Type B pancreatic cell (in vitro differentiated cells): ENCODE data around the gene SMOC1. TPM values are rescaled to one million over a fixed set of nuclear protein-coding genes. Genes with fewer than 3 reads are reported as not detected.
"Not testable (repeated sequence)": the region's sequence is repeated elsewhere in the genome, so short reads cannot be mapped to it uniquely, and the experiment has no call there.

Experiments
- DNase-seq: peaks from one replicate; pipeline ENCODE4 v3.0.0; 2021; ENCODE audit warnings: mixed read lengths; ENCODE audit not compliant: unreplicated experiment; ENCODE audit errors: extremely low spot score
- H3K27ac Mint-ChIP-seq: 2 replicates; pipeline ENCODE4 v1.8.0; 2021; ENCODE audit warnings: mild to moderate bottlenecking, mixed read lengths
- H3K27me3 Mint-ChIP-seq: 2 replicates; pipeline ENCODE4 v1.8.0; 2021; ENCODE audit warnings: mixed read lengths
- H3K36me3 Mint-ChIP-seq: 2 replicates; pipeline ENCODE4 v1.8.0; 2021; ENCODE audit warnings: mixed read lengths
- H3K4me1 Mint-ChIP-seq: one replicate; pipeline ENCODE4 v1.8.0; 2021; ENCODE audit warnings: mixed read lengths; ENCODE audit not compliant: unreplicated experiment
- H3K4me3 Mint-ChIP-seq: 2 replicates; pipeline ENCODE4 v1.8.0; 2021; ENCODE audit warnings: mild to moderate bottlenecking, mixed read lengths
- H3K9me3 Mint-ChIP-seq: 2 replicates; pipeline ENCODE4 v1.8.0; 2021; ENCODE audit warnings: mixed read lengths
- total RNA-seq: library from RNA; stranded (reverse); gene quantifications from 2 replicates; pipeline ENCODE4 v1.2.1, GENCODE V29; 2021; ENCODE audit warnings: low replicate concordance
- TF ChIP-seq, protein P1 (sequence below): fragments of 200-600 bp; sonication (generic); conservative IDR thresholded peaks from 2 replicates; pipeline ENCODE4 v1.5.0; 2021; ENCODE audit warnings: antibody characterized with exemption, mild to moderate bottlenecking

SMOC1 gene
- total RNA-seq, 1 donor from 2014 or later: 20.7 TPM

DNA sequence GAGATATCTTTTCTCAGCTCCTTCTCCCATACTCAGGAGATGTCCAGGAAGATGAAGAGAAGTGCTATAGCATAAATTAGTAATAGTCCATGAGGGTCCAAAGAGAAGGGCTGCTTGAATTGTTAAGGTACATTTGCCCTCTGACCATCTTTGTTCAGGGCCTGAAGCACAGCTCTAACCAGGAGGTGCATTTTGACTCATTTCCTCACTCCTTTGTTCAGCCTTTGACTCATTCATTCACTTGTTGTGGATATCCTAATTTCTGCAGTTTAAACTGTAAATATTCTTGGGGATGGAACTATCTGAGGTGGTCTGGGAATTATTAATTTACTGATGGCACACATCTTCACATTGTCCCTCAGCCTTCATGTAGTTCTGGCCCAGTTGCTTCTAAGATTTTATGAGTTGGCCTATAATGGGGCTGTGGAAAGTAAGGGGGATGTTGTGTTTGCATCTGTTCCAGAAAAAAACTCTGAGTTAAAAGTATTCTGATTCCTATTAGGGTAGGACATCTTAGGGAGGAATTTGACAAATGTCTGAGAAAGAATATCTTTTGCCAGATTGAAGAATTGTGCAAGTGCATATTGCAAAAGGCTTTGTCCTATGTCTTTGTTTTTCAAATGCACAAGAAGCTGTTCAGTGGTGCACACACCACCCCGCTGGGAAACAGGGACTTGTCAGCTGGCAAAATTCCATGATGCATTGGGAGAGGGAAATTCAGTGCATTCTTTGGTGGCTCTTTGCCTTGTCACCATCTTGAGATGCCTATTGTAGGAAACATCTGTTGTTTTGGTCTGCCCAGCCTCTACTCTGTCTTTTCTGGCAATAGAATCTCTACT, 22.1 kb downstream of the SMOC1 start:
- no peaks in the 10 kb centered on the region for H3K4me1 Mint-ChIP-seq
- H3K4me3 Mint-ChIP-seq: no peak overlapping the region
- TF ChIP-seq, protein P1, sequence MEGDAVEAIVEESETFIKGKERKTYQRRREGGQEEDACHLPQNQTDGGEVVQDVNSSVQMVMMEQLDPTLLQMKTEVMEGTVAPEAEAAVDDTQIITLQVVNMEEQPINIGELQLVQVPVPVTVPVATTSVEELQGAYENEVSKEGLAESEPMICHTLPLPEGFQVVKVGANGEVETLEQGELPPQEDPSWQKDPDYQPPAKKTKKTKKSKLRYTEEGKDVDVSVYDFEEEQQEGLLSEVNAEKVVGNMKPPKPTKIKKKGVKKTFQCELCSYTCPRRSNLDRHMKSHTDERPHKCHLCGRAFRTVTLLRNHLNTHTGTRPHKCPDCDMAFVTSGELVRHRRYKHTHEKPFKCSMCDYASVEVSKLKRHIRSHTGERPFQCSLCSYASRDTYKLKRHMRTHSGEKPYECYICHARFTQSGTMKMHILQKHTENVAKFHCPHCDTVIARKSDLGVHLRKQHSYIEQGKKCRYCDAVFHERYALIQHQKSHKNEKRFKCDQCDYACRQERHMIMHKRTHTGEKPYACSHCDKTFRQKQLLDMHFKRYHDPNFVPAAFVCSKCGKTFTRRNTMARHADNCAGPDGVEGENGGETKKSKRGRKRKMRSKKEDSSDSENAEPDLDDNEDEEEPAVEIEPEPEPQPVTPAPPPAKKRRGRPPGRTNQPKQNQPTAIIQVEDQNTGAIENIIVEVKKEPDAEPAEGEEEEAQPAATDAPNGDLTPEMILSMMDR: no peak
- H3K27ac Mint-ChIP-seq: no peak overlapping the region
- no peak for DNase-seq
- H3K27me3 Mint-ChIP-seq: no peaks in the 10 kb centered on the region
- no peaks in the 10 kb centered on the region for H3K36me3 Mint-ChIP-seq
- peaks cover 4% of the 10 kb centered on the region for H3K9me3 Mint-ChIP-seq

DNA sequence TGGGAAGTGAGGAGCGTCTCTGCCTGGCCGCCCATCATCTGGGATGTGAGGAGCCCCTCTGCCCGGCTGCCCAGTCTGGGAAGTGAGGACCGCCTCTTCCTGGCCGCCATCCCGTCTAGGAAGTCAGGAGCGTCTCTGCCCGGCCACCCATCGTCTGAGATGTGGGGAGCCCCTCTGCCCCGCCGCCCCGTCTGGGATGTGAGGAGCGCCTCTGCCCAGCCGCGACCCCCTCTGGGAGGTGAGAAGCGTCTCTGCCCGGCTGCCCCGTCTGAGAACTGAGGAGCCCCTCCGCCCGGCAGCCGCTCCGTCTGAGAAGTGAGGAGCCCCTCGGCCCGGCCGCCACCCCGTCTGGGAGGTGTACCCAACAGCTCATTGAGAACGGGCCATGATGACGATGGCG, 23.8 kb downstream of the SMOC1 start:
- H3K4me3 Mint-ChIP-seq, DNase-seq, H3K36me3 Mint-ChIP-seq, H3K27ac Mint-ChIP-seq, H3K4me1 Mint-ChIP-seq, H3K27me3 Mint-ChIP-seq, H3K9me3 Mint-ChIP-seq: not testable (repeated sequence)

DNA sequence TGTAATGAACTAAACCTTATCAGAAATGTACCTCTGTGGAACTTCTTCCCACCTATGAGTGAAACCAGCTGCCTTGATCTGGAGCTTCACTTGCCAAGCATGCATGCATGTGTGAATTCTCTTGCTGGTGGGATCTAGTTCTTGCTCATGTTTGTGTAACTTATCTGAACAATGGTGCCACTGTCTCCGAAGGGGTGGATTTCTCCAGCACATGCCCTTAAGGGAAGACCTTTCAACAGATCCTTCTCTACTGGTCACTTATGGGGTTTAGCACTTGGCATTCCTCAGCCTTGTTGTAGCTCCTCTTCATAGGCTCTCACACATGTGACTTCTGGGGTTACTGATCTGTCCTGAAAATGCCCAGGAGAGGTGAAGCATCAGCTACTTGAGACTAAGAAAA, 25.0 kb downstream of the SMOC1 start:
- no peak overlapping the region for H3K4me3 Mint-ChIP-seq
- H3K9me3 Mint-ChIP-seq: no peaks in the 10 kb centered on the region
- DNase-seq: no peak
- no peak overlapping the region for H3K27ac Mint-ChIP-seq
- H3K27me3 Mint-ChIP-seq: no peaks in the 10 kb centered on the region
- no peaks in the 10 kb centered on the region for H3K4me1 Mint-ChIP-seq
- no peaks in the 10 kb centered on the region for H3K36me3 Mint-ChIP-seq
- TF ChIP-seq, protein P1: no peak

DNA sequence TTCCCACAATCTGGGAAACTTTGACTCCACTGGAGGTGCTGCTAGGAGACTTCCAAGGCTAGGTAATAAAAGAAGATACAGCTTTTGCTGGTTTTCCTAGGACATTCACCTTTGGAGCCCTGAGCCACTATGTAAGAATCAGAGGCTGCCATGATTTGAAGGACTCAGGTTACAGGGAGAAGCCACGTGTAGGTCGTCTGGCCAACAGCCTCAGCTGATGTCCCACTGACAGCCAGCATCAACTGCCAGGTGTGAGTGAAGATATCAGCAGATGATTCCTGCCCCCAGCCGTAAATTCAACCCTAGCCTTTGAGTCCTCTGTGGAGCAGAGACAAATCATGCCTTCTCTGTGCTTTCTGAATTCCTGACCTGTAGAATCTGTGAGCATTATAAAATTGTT, 27.0 kb downstream of the SMOC1 start:
- H3K4me1 Mint-ChIP-seq: no peaks in the 10 kb centered on the region
- H3K27me3 Mint-ChIP-seq: no peaks in the 10 kb centered on the region
- no peak overlapping the region for H3K27ac Mint-ChIP-seq
- no peak overlapping the region for H3K4me3 Mint-ChIP-seq
- no peaks in the 10 kb centered on the region for H3K9me3 Mint-ChIP-seq
- no peaks in the 10 kb centered on the region for H3K36me3 Mint-ChIP-seq
- no peak for DNase-seq
- TF ChIP-seq, protein P1: no peak

DNA sequence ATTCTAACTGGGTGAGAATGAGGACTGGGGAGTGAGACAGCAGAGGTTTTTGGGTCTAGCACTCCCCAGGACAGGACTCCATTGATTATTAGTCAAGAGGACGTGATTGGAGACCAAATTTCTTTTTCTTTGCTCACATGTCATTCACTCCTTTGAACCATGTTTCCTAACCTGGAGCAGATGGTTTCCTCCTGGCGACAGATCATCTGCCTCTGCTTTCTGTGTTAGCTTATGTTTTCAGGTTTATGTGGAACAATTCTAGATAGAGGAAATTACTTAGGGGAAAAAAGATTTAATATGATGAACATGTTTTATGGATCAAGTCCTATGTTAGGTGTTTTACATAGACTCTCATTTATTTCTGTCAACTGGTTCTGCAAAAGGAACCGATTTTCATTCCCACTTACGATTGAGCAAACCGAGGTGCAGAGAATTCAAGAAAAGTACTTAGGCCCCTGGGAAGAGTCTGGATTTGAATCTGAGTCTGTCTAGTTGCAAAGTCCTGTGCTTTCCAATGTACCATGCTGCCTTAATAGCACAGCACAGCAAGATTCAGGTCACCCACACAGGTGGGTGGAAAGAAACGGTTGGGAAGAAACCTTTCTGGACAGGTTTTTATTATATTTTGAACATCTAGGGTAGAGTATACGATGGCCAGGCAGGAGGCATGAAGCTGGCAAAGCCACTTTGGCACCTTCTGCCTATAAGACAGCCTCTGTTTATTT, 30.8 kb downstream of the SMOC1 start:
- Mint-ChIP-seq H3K4me3 (no peak overlapping the region), H3K9me3 (no peaks in the 10 kb centered on the region), H3K36me3 (no peaks in the 10 kb centered on the region), H3K27me3 (no peaks in the 10 kb centered on the region), H3K4me1 (no peaks in the 10 kb centered on the region), H3K27ac (no peak overlapping the region)
- no peak for DNase-seq
- TF ChIP-seq, protein P1: no peak

DNA sequence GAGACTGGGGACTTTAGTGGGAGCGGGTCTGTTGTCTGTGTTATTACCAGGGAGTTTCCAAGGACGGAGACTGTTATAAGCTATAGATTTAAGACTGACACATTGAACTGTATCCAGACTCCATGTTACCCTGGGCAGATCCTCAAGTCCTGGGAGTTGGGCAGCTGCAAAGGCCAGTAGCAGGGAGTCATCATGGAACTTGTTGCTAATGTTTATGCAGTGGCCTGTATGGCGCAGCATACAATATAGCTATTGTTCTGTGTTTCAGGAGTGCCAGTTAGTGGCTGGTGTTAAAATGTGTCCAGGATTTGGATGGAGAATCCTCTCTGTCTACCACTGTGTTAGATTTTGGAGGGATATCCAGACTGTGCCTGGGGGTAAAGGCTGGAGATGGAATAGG, 31.7 kb downstream of the SMOC1 start:
- Mint-ChIP-seq H3K4me1 (no peaks in the 10 kb centered on the region), H3K27ac (no peak overlapping the region), H3K4me3 (no peak overlapping the region)

More for the DNA sequence above, 31.7 kb downstream of the SMOC1 start:
- H3K36me3 Mint-ChIP-seq: no peaks in the 10 kb centered on the region
- DNase-seq: no peak
- TF ChIP-seq, protein P1: no peak
- no peaks in the 10 kb centered on the region for H3K27me3 Mint-ChIP-seq
- H3K9me3 Mint-ChIP-seq: no peaks in the 10 kb centered on the region
